ENCODE measurements around the gene CPD.
"Not testable (repeated sequence)": the region's sequence is repeated elsewhere in the genome, so short reads cannot be mapped to it uniquely, and the experiment has no call there.

The CPD gene

GRCh38 chr17:30427611-30428010 lies 48.9 kb downstream of the CPD start:
- no peak for DNase-seq (ENCODE audit: low read depth)

- DNase-seq (ENCODE audit: low read depth) = peak; percentile 40
Measured at GRCh38 chr17:30429155-30429554, 50.4 kb downstream of the CPD start.

- peak; percentile 94 for DNase-seq (ENCODE audit: low read depth)
Measured at GRCh38 chr17:30433514-30433913, 54.8 kb downstream of the CPD start.

GRCh38 chr17:30436729-30437128 lies 58.0 kb downstream of the CPD start:
- no peak for DNase-seq (ENCODE audit: low read depth)

- no peak for DNase-seq (ENCODE audit: low read depth)
Measured at GRCh38 chr17:30443721-30444120, 65.0 kb downstream of the CPD start.

GRCh38 chr17:30446640-30447039 lies 67.9 kb downstream of the CPD start:
- DNase-seq (ENCODE audit: low read depth) = not testable (repeated sequence)

GRCh38 chr17:30449480-30449879 lies 70.8 kb downstream of the CPD start:
- DNase-seq (ENCODE audit: low read depth) = no peak

- DNase-seq (ENCODE audit: low read depth) = no peak
Measured at GRCh38 chr17:30450125-30451027, 71.6 kb downstream of the CPD start.

GRCh38 chr17:30454635-30455034 lies 75.9 kb downstream of the CPD start:
- no peak for DNase-seq (ENCODE audit: low read depth)

- no peak for DNase-seq (ENCODE audit: low read depth)
Measured at GRCh38 chr17:30458371-30458770, 79.6 kb downstream of the CPD start.

- not testable (repeated sequence) for DNase-seq (ENCODE audit: low read depth)
Measured at GRCh38 chr17:30458797-30459413, 80.2 kb downstream of the CPD start.

- DNase-seq (ENCODE audit: low read depth) = no peak
Measured at GRCh38 chr17:30468465-30468864, 89.7 kb downstream of the CPD start.

GRCh38 chr17:30472238-30472890 lies 93.6 kb downstream of the CPD start:
- no peak for DNase-seq (ENCODE audit: low read depth)

- no peak for DNase-seq (ENCODE audit: low read depth)
Measured at GRCh38 chr17:30475206-30475605, 96.5 kb downstream of the CPD start.

GRCh38 chr17:30476726-30477082 lies 98.0 kb downstream of the CPD start:
- no peak for DNase-seq (ENCODE audit: low read depth)

- peak; percentile 70 for DNase-seq (ENCODE audit: low read depth)
Measured at GRCh38 chr17:30477083-30477773, 98.5 kb downstream of the CPD start, which contains the start of gene GOSR1. TSS of gene GOSR1 (plus strand) at chr17:30477408. CDS start at chr17:30477434, 26 bp downstream.

- DNase-seq (ENCODE audit: low read depth) = peak; percentile 6
Measured at GRCh38 chr17:30477774-30478115, 99.0 kb downstream of the CPD start.

GRCh38 chr17:30482555-30482954 lies 103.8 kb downstream of the CPD start:
- DNase-seq (ENCODE audit: low read depth) = no peak

- DNase-seq (ENCODE audit: low read depth) = no peak
Measured at GRCh38 chr17:30483159-30483558, 104.4 kb downstream of the CPD start.

GRCh38 chr17:30493780-30494179 lies 115.1 kb downstream of the CPD start:
- no peak for DNase-seq (ENCODE audit: low read depth)

GRCh38 chr17:30495586-30495985 lies 116.9 kb downstream of the CPD start:
- no peak for DNase-seq (ENCODE audit: low read depth)

GRCh38 chr17:30503558-30503957 lies 124.8 kb downstream of the CPD start:
- no peak for DNase-seq (ENCODE audit: low read depth)
